Measurements from ENCODE around the gene AGBL4.

DNA sequence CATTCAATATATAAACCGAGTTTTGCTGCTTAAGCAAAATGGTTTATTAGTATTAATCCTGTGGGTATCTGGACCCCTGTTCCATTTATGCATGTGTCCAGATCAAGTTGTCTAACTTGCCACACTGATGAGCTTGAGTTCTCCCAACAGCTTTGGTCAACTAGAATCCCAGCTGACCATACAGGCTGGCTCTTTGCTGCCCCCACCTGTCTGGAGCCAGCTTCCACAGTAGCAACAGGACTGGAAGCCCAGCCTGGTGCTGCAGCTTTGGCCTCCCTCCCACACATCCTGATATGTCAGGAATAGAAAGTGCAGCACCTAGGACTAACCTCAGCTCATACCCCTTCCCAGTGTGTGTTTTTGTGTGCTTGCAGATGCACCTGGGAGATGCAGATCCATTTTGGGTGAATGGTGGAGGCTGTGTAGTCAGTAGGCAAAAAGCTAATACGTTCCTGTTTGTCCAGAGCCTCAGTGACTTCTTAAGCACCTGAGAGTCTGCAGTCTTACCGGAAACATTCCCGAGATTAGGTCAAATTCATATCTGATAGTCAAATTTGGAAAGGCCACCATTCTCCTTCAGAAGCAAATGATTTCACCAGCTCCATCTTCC is 1206.1 kb downstream of the AGBL4 start:
- TF ChIP-seq, protein P1, sequence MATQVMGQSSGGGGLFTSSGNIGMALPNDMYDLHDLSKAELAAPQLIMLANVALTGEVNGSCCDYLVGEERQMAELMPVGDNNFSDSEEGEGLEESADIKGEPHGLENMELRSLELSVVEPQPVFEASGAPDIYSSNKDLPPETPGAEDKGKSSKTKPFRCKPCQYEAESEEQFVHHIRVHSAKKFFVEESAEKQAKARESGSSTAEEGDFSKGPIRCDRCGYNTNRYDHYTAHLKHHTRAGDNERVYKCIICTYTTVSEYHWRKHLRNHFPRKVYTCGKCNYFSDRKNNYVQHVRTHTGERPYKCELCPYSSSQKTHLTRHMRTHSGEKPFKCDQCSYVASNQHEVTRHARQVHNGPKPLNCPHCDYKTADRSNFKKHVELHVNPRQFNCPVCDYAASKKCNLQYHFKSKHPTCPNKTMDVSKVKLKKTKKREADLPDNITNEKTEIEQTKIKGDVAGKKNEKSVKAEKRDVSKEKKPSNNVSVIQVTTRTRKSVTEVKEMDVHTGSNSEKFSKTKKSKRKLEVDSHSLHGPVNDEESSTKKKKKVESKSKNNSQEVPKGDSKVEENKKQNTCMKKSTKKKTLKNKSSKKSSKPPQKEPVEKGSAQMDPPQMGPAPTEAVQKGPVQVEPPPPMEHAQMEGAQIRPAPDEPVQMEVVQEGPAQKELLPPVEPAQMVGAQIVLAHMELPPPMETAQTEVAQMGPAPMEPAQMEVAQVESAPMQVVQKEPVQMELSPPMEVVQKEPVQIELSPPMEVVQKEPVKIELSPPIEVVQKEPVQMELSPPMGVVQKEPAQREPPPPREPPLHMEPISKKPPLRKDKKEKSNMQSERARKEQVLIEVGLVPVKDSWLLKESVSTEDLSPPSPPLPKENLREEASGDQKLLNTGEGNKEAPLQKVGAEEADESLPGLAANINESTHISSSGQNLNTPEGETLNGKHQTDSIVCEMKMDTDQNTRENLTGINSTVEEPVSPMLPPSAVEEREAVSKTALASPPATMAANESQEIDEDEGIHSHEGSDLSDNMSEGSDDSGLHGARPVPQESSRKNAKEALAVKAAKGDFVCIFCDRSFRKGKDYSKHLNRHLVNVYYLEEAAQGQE (IDR thresholded peaks at IDR 0.05; ENCODE audit: low read depth) = no peak
- TF ChIP-seq YY1 (IDR thresholded peaks at IDR 0.05; ENCODE audit: low read depth) = no peak
- TF ChIP-seq EP300 (IDR thresholded peaks at IDR 0.05; ENCODE audit: borderline replicate concordance) = no peak
- TF ChIP-seq, protein P2, sequence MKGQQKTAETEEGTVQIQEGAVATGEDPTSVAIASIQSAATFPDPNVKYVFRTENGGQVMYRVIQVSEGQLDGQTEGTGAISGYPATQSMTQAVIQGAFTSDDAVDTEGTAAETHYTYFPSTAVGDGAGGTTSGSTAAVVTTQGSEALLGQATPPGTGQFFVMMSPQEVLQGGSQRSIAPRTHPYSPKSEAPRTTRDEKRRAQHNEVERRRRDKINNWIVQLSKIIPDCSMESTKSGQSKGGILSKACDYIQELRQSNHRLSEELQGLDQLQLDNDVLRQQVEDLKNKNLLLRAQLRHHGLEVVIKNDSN (IDR thresholded peaks at IDR 0.05) = no peak
- TF ChIP-seq, protein P3, sequence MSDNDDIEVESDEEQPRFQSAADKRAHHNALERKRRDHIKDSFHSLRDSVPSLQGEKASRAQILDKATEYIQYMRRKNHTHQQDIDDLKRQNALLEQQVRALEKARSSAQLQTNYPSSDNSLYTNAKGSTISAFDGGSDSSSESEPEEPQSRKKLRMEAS (IDR thresholded peaks at IDR 0.05) = no peak
- TF ChIP-seq EGR1 (IDR thresholded peaks at IDR 0.05) = no peak
- TF ChIP-seq CREB1 (IDR thresholded peaks at IDR 0.05; ENCODE audit: low read depth) = no peak
- no peak for TF ChIP-seq ZBTB7A (IDR thresholded peaks at IDR 0.05; ENCODE audit: low read depth)
- no peak for TF ChIP-seq TAF1 (IDR thresholded peaks at IDR 0.05; ENCODE audit: low read depth)
- peak; percentile 77 for TF ChIP-seq RAD21 (IDR thresholded peaks at IDR 0.05; ENCODE audit: low read depth)
- TF ChIP-seq FOXM1 (IDR thresholded peaks at IDR 0.05; ENCODE audit: borderline replicate concordance, low read depth) = no peak
- no peak for TF ChIP-seq TEAD4 (IDR thresholded peaks at IDR 0.05)

Data from Ishikawa (cell line).